Activated CD4-positive, alpha-beta T cell treated with anti-CD3 and anti-CD28 coated beads for 1 hour (primary cell): ENCODE data around the gene ENDOU.

ENCODE experiments used
- DNase-seq: peaks from one replicate; pipeline ENCODE4 v3.0.0-alpha.2; 2020

The ENDOU gene

DNA sequence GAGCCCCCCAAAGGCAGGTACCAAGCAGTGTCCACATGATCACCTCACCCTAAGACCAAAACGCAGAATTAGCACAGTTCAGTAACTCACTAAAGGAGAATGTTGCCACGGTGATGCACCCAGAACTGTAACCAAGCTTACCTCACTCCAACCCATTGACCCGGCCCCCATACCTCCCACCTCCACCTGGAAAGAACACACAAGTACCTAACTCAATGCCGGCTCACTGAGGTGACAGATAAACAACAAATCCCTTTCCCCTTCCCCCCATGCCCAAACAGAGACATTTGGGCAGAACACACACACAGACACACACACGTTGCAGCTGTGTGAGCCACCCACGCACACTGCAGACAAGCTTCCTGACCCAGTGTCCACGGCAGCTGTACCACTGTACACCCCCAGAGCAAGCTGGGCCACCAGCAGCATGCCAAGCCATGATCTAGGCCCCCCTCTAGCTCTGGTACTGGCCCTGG is 32.1 kb upstream of the ENDOU start:
- DNase-seq = no peak

- no peak for DNase-seq
These were observed 30.6 kb upstream of the ENDOU start for GRCh38 chr12:47755655-47756562.

- DNase-seq = no peak
These were observed 29.6 kb upstream of the ENDOU start for GRCh38 chr12:47754881-47755280.

GRCh38 chr12:47754126-47754525 is 28.8 kb upstream of the ENDOU start:
- DNase-seq = no peak

GRCh38 chr12:47753021-47754001 is 28.0 kb upstream of the ENDOU start:
- DNase-seq = no peak

GRCh38 chr12:47752552-47752951 is 27.3 kb upstream of the ENDOU start:
- DNase-seq = no peak

DNA sequence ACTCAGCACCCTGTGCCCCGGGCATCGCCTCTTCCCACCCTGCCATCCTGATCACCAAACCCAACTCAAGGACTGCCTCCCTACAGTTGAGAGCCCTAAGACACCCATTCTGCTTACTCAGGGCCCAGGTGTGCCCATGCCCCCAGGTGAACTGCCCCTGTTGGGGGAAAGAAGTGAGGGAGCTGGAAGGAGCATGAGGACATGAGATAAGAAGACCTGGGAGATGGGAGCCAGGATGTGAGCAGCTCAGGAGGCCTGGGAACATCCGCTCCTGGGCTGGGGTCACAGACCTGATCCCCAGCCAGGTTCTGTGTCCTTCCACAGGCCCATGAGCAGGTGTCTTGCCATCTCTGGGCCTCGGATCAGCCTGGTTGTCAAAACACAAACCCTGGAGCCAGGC is 26.8 kb upstream of the ENDOU start:
- DNase-seq = no peak

GRCh38 chr12:47751561-47751960 is 26.3 kb upstream of the ENDOU start:
- no peak for DNase-seq

GRCh38 chr12:47750916-47751470 is 25.7 kb upstream of the ENDOU start:
- DNase-seq = no peak

DNA sequence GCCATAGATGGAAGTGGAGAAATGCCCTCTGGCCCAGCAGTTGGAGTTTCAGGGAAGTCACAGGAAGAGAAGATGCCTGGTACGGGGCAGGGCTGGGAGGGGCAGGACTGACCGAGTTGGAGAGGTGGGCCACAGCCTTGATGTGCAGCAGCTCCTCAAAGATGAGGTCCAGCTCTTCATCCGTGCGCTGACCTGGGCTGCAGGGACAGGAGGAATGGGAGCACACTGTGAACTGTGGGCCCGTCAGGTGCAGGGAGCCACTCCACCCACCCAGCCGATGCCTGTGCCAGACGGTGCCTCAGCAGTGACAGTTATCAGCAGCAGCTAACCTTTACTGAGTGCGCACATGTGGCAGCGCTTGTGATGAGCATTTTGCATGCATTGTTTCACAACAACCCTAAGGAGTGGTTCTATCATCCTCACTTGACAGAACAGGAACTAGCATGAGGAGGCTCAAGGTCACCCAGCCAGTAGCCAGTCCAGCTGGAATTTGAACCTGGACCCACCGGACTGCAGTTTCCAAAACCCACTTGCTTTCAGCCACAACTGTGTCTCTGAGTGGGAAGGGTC is 25.0 kb upstream of the ENDOU start:
- DNase-seq = no peak

DNA sequence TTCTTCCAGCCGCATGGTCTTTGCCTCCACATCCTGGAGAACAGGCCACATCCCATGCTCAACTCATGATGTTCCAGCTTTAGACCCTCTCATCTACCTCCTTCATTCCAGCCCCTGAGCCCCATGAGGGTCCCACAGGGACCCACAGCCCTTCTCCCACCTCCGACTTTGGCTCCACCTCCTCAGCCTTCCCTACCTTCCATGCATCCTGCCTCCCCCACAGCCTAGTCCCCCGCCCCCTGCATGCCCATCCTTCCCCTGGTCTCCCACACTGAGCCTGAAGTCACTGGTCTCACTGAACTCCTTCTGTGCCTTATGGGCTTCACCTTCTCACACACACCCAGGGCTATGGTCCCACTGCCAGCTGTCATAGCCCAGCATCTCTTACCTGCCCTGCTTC is 23.6 kb upstream of the ENDOU start:
- no peak for DNase-seq

DNA sequence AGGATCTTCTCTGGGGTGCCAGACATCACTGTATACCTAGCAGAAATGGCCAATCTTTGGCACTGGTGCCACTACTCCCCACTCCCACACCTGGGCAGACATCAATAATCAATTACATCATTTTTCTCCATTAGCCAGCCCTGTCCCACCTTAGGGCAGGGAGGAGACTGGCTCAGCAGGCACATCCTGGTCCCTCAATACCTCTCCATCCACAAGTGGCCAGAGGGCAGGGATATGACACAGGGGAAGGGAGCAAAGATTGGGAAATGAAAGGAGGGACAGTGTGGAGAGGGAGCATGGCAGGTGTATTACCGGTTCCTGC is 23.2 kb upstream of the ENDOU start:
- no peak for DNase-seq

GRCh38 chr12:47747596-47748506 is 22.6 kb upstream of the ENDOU start:
- no peak for DNase-seq

GRCh38 chr12:47747126-47747525 is 21.8 kb upstream of the ENDOU start:
- DNase-seq = no peak

DNA sequence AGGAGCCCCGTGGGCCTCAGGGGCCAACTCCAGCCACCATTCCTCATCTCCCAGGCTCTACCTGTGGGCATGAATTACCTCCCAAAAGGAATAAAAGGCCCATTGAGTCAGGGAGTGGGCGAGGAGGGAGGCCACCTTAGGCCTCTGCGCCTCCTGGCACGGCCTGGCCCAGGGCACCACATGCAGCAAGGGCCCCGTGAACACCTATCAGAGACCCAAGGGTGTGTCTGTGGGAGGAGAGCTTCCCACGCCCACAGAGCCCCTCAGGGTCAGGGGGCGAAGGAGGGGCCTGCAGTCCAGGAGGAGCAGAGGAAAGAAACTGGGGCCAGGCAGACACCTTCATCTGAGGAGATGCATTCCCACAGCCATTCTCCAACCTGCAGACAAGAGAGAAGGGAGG is 21.2 kb upstream of the ENDOU start:
- DNase-seq = no peak

DNA sequence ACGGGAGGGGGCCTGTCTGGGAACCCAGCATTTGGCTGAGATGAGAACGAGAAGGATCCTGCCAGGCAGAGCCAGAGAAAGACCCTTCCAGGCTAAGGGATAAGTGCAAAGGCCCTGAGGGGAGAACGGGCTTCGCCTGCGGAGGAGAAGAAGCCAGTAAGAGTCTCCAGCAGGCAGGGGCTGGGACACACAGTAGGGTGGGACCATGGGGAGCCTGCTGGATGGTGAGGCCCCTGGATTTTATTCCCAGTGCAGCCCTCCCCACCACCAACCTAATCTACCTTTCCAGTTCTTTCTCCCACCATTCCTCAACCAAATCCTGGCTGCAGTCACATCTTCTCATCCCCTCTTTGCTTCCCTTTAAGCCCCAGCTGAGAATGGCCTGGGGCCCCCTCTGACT is 20.8 kb upstream of the ENDOU start:
- no peak for DNase-seq

DNA sequence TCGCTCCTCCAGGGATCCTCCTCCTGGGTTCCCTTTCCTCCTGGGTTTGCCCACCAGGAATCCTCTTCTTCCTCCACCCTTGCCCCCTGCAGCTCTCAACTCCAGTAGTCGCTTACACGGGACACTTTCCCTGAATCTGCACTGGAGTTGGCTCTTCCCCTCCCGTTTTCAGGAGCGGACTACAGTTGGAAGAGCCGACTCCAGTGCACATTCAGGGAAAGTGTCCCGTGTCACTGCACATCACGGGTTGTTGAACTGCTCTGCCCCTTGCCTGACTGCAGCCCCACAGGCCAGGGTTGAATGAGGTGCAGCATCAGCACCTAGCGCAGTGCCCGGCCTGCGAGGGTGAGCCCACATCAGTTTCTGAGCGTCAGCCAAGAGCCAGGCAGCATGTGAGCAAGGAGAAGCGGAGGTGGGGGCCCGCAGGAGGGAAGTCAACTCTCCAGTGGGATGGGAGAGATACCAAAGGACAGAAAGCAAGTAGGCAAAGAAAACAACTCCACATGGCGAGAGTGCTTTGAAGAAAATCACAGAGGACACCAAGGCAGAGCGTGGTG is 20.3 kb upstream of the ENDOU start:
- DNase-seq = no peak

GRCh38 chr12:47744778-47745436 is 19.6 kb upstream of the ENDOU start:
- no peak for DNase-seq

DNA sequence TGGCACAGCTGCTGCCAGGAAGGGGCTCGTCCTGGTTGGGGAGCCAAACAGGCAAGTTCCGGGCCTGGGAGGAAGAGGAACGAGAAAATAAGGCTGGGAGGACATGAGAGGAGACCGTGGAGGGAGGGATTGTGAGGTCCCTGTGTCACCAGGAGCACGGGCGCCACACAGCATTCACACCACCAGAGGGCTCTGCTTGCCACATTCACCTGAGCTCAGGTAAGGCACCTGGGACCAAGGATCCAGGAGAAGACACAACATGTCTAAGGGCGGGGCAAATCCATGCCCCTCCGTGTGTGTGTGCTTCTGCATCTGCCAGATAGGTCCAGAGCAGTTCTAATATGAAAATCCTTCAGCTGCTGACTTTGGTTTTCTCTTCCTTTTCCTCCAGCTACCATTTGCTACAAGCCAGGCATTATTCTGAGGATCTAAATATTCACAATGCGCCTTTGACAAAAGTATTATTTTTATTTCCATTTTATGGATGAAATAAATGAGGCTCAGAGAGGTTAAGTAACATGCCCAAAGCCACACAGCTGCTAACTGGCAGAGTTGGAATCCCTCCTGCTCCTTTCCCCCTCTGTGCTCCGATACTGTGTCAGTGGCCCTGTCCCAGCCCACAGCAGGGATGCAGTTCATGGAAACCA is 18.8 kb upstream of the ENDOU start:
- DNase-seq = peak; percentile 47

- no peak for DNase-seq
These were observed 18.1 kb upstream of the ENDOU start for GRCh38 chr12:47743311-47743860.
